GOT3 (cell line): Measurements from ENCODE around the gene BTBD8.

ENCODE experiments used
- DNase-seq: peaks from one replicate; lab custom pipeline; 2025; ENCODE audit warnings: mixed read lengths; lab: John Stamatoyannopoulos, UW

The BTBD8 gene

GRCh38 chr1:92192246-92192645 is 112.1 kb downstream of the BTBD8 start:
- no peak for DNase-seq

DNA sequence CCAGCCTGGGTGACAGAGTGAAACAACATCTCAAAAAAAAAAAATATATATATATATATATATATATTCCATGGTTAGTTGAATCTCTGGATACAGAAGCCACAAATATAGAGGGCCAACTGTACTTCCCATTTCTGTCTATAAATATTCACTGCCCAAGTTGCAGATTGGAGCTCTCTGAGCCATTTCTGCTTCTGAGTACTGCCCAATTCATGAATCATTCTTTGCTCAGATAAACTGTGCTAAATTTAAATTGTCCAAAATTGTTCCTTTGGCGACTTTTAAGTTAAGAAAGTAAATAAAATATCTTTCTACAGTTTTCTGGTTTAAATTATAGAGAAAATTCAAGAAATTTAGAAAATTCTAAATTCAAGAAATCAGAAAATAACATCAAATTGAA is 114.4 kb downstream of the BTBD8 start:
- DNase-seq: no peak

DNA sequence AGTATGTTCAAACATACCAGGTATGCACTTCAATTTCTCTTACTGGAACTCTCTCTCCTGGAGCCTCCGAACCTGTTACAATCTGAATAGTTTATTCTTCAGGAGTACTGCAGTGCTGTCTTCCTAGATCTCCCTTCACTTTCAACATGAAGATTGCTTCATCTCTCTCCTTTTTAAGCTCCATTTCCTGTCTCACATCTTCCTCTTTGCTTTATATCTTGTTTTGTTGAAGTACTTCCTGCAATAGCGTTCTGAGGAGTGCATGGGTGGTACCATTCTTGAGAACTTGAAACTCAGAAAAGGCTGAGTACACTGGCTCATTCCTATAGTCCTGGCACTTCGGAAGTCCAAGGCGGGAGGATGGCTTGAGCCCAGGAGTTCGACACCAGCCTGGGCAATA is 121.8 kb downstream of the BTBD8 start:
- no peak for DNase-seq

DNA sequence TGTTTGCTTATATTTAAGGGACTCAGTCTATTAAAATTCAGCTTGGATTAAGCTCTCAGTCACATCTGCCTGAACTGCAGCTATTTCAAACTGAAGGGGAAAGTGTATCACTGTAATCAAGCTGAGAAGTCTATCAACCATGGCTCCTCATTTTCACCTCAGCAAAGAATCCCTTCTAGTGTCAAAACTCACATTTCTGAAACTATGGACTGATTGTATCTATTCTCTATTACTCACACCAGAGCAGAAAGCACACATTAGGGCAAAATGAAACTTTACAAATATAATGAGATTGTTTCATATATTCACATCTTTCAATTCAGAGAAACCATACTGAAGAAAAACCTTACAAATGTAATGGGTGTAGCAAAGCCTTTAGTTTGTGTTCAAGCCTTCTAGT is 123.0 kb downstream of the BTBD8 start:
- no peak for DNase-seq

- DNase-seq: no peak
Observed at GRCh38 chr1:92210701-92211100, 130.6 kb downstream of the BTBD8 start.

GRCh38 chr1:92211166-92211565 is 131.0 kb downstream of the BTBD8 start:
- DNase-seq: no peak

- DNase-seq: no peak
Observed at GRCh38 chr1:92217721-92218120, 137.6 kb downstream of the BTBD8 start, which contains the start of gene C1orf146. TSS of gene C1orf146 (plus strand) at chr1:92217915. CDS start at chr1:92231421, 13,506 bp downstream.

- no peak for DNase-seq
Observed at GRCh38 chr1:92218559-92218958, 138.4 kb downstream of the BTBD8 start.

DNA sequence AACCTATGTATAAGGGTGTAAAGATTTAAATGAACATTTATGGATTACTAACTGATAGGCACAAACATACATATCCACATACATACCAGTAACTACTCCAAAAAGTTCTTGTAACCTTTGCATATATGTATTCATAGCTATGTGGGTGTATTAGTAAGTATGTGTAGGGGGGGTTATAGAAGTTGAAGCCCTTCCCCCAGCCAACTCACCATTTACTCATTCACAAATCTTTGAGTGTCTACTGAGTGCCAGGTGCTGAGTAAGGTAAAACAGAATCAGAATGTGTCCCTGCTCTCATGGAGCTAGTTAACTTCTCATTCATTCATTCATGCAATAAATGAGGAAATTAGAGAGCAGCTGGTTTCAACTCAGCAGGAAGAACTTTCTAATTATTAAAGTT is 138.9 kb downstream of the BTBD8 start:
- DNase-seq: no peak

- DNase-seq: no peak
Observed at GRCh38 chr1:92228401-92228800, 148.3 kb downstream of the BTBD8 start.

- DNase-seq: no peak
Observed at GRCh38 chr1:92230736-92231135, 150.6 kb downstream of the BTBD8 start.
